GM20431 (cell line): ENCODE data around the gene MCAM.

ENCODE experiments used
- in situ Hi-C: fragments of 300-500 bp; cut with MseI, MboI; formaldehyde crosslinking; loops from one replicate; pipeline ENCODE4 v1.15.0; 2020; ENCODE audit warnings: low sequenced_read_pairs; ENCODE audit not compliant: unreplicated experiment

Gene MCAM

GRCh38 chr11:119347940-119348605 lies 31.1 kb upstream of the MCAM start:
- in situ Hi-C loops = no loop called here

- in situ Hi-C loops = no loop called here
Observed at GRCh38 chr11:119347242-119347641, 30.3 kb upstream of the MCAM start.

- in situ Hi-C loops = no loop called here
Observed at GRCh38 chr11:119346605-119347004, 29.7 kb upstream of the MCAM start, which contains the start of gene MFRP. Gene MFRP (minus strand): TSS chr11:119346705. CDS start chr11:119346513, 192 bp downstream.

GRCh38 chr11:119345685-119346084 lies 28.8 kb upstream of the MCAM start:
- in situ Hi-C loops = no loop called here

- in situ Hi-C loops = no loop called here
Observed at GRCh38 chr11:119344291-119345010, 27.5 kb upstream of the MCAM start.

- in situ Hi-C loops = no loop called here
Observed at GRCh38 chr11:119343726-119344125, 26.8 kb upstream of the MCAM start.

GRCh38 chr11:119342362-119343130 lies 25.6 kb upstream of the MCAM start:
- in situ Hi-C loops = no loop called here

GRCh38 chr11:119342023-119342300 lies 25.0 kb upstream of the MCAM start:
- in situ Hi-C loops = no loop called here

GRCh38 chr11:119341222-119342022 lies 24.5 kb upstream of the MCAM start:
- in situ Hi-C loops = no loop called here

GRCh38 chr11:119340335-119341221 lies 23.6 kb upstream of the MCAM start, which contains the start of gene C1QTNF5:
Gene C1QTNF5 (minus strand): TSS chr11:119340883. CDS start chr11:119340397, 486 bp downstream.
- in situ Hi-C loops = no loop called here

GRCh38 chr11:119339589-119340334 lies 22.8 kb upstream of the MCAM start:
- in situ Hi-C loops = no loop called here

GRCh38 chr11:119338965-119339588 lies 22.1 kb upstream of the MCAM start:
- in situ Hi-C loops = no loop called here

- in situ Hi-C loops = no loop called here
Observed at GRCh38 chr11:119338318-119338890, 21.5 kb upstream of the MCAM start.

- in situ Hi-C loops = no loop called here
Observed at GRCh38 chr11:119337581-119338317, 20.8 kb upstream of the MCAM start.

- in situ Hi-C loops = no loop called here
Observed at GRCh38 chr11:119336744-119337469, 20.0 kb upstream of the MCAM start.
